ENCODE measurements around the gene PPP1R36.
A peak's percentile ranks its signal among the peaks of the same experiment; 100 is the strongest.
"Not testable (repeated sequence)": the region's sequence is repeated elsewhere in the genome, so short reads cannot be mapped to it uniquely, and the experiment has no call there.

The PPP1R36 gene

GRCh38 chr14:64617872-64618408 is 68.2 kb downstream of the PPP1R36 start:
- DNase-seq, result not testable (repeated sequence)

- no peak for DNase-seq
Observed at GRCh38 chr14:64620910-64621309, 71.1 kb downstream of the PPP1R36 start.

DNA sequence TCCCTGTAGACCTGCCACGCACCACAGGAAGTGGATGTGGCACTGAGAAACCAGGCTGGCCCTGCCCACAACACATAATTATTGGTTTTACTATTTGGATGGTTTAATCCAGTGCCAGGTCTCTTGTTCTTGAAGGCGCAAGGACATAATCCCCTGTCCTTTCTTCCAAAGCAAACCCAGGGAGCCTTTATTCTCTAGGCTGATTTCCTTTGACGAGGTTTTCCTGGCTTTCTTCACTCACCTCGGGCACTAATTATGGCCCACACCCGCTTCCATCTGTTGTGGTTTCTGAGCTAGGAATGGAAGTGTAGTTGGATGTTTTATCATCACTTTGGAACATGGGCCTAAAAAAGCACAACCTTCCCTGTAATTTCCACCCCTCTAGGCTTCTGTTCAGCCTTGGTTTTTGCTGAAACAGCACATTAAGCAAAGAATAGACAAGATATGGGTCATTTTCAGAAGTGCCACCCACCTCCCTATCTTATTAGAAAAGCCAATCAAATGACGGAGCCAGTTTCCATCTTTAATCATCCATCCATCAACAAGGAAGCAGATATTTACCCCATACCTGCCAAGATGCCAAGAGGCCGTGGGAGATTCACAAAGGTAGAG is 73.9 kb downstream of the PPP1R36 start:
- DNase-seq, result no peak

GRCh38 chr14:64625386-64626232 is 75.8 kb downstream of the PPP1R36 start:
- no peak for DNase-seq

DNA sequence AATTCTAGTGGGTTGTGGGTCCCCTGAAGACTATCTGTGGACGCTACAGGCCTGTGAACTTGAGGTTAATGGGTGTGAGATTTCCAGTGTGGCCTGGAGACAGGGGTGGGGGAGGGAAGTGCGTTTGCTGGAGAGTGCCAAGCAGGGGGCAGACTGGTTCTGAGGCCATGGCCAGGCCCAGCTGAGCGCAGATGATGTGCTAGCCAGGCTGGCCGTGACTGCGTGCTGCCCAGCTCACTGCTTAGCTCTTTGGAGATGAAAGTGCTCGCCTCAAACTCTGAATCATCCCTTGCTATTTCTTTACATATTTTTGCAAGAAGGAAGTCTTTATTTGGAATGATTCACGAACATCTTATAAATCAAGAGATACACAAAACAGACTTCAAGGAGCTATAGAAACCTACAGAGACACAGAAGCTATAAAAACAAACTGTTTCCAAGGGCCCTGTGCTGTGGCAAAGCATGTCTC is 79.2 kb downstream of the PPP1R36 start:
- no peak for DNase-seq

DNA sequence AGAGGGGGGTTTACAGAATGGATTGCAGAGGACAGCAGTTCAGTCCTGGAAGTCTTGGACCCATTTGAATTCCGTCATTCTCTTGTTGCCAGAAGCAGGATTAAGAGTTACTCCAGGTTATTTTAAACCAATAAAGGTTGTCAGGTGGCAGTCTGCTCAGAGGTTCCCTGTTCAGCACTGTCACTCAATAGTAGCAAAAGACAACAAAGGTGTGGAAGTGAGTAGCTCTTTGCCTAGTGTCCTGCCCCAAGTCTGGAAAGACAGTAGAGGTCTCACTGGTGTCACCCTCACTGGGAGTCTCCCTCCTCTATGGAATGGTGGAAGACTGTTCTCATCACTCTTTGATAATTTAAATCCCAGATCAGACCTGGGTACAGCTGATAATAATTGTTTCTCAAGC is 81.0 kb downstream of the PPP1R36 start:
- DNase-seq, result no peak

GRCh38 chr14:64631222-64631621 is 81.5 kb downstream of the PPP1R36 start:
- DNase-seq, result not testable (repeated sequence)

DNA sequence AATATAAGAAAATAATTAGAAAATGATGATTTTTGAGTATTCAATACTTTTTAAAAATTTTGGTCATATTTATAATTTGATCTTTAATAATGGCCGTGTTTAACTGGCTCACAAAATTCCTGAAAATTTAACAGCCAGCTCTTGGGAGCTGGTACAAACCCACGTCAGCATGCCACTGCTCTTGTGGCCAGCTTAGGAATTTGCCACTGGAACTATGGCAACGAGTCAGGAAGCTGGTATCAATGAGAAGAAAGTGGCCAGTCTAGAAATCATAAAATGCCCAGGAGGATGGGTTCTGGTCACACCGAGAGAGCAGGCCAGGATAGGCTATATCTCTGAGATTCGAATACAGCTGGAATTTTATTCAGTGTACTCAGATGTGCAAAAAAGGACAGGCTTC is 82.3 kb downstream of the PPP1R36 start:
- no peak for DNase-seq

DNA sequence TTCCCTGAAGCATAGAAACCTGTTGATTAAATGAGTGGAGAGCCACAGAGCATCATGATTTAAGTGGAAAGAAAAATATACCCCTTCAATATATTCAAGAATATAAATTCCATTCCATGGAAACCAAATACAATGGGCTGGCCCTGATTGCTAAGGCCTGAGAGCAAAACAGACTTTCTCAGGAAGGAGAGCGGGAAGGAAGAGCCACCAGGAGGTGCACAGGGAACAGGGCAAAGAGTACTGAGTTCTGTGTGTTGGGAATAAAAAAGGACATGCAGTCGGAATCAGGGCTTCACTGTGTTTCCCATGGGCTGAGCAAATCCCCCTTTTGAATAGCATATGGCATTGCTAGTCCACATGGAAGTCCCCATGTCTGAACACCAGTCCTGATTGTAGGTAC is 84.8 kb downstream of the PPP1R36 start:
- no peak for DNase-seq

GRCh38 chr14:64636208-64636979 is 86.6 kb downstream of the PPP1R36 start:
- peak; percentile 73 for DNase-seq

GRCh38 chr14:64636980-64637429 is 87.2 kb downstream of the PPP1R36 start:
- no peak for DNase-seq

GRCh38 chr14:64637735-64638473 is 88.1 kb downstream of the PPP1R36 start:
- no peak for DNase-seq

GRCh38 chr14:64638625-64639024 is 88.9 kb downstream of the PPP1R36 start:
- no peak for DNase-seq
